GM18519 (cell line): ENCODE results near the gene PLCB2.

Experiments used
- ATAC-seq: cut with Tn5 transposase; IDR thresholded peaks from one replicate; pipeline ENCODE4 v1.9.1; 2021; ENCODE audit warnings: mild to moderate bottlenecking, moderate library complexity; ENCODE audit not compliant: unreplicated experiment, low FRiP score

Gene PLCB2

DNA sequence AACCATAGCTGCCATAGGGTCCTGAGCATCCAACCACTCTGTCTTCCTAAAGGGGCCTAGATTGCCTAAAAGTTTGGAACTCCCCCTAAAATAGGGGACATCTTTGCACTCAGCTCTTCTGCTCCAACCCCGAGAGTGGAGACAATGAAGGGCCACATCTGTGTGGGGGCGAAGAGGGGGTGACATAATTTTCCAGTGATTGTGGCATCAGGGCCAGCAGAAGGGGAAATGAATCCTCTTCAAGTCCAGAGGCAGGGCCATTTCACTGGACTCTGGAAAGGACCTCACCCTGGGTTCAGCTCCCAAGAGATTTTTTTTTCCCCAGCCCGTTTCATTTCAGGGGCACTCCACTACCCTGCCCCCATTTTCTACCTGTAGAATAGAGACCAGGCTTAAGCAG lies 20.2 kb downstream of the PLCB2 start:
- ATAC-seq, result no peak

DNA sequence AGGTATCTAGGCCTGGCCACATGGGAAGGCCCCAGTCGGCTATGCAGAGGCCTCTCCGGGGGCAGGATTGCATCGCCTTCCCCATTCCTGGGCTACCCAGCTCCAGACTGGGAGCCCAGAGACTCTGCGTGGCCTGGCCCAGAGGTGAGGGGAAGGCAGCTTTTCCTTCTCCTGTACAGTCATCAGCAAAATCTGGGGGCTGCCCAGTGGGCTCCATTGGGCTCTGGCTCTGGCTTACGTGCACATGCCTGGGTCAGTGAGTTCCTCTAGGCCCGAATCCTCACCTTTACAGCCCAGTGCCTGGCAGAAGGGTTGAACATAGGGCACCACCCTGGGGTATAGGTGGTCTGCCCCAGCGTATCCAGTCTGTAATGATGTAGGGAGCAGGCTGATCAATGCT lies 20.9 kb downstream of the PLCB2 start:
- ATAC-seq, result no peak

DNA sequence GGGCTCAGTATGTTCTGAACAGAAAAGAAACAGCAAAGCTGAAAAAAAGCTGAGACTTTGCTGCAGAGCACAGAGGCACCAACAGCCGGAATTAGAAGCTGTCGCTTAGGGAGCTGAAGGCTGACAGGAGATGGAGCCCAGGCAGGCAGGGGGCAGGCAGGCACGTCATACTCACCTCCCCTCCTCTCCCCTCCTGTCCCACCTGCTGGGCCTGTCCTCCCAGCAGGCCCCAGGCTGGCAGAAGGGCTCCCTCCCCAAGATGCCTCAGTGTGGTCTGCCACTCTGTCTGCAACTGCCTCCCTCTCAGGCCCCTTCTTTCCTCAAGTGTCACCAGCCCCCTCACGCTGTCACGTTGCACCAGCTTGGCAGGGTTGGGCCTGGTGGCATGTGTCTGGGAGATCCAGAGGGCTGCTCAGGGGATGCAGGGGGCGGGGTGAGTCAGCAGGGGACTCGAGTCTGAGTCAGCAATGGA lies 21.6 kb downstream of the PLCB2 start:
- no peak for ATAC-seq

DNA sequence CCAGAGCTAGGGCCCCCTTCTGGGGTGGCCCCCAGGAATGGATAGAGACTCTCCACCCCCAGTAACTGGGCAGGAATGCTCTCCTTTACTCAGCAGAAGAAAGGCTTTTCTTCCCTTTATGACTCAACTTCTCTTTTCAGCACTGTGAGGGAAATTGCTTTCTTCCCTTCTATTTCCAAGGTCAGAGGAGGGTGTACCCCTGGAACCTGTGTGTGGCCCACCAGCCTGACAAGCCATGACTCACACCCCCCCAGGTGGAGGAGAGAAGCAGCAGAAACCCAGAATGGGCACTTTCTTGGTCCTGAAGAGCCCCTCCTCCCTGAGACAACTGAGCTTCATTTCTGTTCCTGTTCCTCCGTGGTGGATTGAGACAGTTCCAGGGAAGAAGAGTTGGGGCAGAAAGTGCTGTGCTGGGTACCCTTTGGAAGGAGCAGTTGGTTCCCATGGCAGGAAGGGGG lies 22.2 kb downstream of the PLCB2 start:
- ATAC-seq, result no peak

DNA sequence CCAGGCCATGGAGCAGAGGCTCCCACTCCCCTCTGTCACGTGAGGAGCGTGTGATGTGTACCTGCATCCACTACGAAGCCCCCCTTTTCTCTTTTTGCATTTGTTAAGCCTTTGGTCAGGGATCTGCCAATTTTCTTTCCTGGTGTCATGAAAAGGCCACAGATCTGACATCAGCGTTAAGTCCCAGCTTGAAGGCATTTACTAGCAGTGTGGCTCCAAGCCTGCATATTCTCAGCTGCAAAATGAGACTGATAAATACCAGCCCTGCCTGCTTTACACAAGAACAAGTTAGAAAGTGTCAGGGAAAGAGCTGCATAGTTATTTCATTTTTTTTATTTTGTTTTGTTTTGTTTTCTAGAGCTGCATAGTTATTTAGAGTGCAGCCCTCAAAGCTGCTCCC lies 22.6 kb downstream of the PLCB2 start:
- no peak for ATAC-seq

DNA sequence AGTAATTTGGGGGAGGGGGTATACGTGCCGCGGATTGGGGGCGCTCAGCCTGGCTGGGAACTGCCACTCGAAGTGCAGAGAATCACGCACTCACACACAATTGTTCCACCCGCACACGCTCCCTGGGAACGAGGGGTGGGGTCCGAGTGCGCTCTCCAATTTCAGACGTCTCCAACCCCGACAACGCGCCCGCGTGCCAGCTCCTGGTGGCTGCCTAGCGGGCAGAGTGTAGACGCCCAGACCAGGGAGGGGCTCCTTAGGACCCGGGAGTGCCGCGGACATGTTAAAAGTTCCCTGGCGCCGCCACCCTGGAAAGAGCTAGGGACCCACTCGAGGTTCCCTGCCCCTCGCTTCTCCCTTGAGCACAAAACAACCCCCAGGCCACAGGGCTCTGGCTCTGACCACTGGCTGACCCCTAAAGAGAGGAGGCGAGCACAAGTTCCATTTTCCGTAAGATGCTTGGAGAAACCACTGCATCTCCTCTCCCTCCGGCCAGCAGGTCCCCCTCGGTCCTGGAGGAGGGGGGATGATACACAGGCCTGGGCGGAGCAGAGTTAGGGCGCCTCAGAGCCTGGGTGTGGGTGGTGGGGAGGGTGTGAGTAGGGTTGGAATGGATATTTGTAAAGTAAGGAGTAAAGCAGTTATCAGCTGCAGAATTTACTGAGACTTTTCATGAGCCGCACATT lies 24.0 kb downstream of the PLCB2 start:
- ATAC-seq, result no peak

DNA sequence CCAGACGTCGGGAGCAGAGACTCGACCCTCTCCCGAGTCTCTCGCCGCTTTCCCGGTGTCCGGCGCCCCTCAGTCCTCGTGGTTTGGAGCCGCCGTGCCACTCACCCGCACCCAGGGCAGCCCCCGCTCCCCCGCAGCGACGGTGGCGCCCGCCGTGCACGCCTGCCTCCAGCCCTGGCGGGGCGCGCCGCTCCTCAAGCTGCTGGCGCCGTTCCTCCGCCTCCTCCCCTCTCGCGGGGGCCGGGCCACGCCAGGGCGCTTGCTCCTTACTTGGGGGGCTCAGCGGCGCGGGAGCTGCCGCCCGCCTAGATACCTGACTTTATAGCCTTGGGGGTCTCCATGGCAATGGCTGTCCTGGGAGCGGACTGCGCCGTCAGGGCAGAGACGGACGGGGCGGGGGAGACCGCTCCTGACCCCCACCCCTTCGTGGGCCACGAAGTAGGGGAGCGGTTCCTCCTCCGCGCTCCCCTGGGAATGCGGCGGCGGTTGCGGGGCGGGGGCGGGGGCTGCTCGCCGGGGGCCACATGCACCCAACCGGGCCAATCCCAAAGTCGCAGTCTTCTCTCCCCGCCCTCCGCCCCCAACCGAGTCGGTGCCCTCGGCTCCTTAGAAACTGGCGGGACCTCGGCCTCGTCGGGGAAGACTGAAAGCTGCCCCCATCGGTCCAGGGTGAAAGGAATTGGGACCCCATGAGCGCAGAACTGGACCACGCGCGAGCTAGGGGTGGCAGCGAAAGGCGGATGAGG lies 24.7 kb downstream of the PLCB2 start, which contains the start of gene ANKRD63:
ANKRD63 (minus strand) TSS at position 196 of the 746 bp plus-strand sequence. CDS start 478 bp downstream, outside the sequence.
- ATAC-seq, result no peak

DNA sequence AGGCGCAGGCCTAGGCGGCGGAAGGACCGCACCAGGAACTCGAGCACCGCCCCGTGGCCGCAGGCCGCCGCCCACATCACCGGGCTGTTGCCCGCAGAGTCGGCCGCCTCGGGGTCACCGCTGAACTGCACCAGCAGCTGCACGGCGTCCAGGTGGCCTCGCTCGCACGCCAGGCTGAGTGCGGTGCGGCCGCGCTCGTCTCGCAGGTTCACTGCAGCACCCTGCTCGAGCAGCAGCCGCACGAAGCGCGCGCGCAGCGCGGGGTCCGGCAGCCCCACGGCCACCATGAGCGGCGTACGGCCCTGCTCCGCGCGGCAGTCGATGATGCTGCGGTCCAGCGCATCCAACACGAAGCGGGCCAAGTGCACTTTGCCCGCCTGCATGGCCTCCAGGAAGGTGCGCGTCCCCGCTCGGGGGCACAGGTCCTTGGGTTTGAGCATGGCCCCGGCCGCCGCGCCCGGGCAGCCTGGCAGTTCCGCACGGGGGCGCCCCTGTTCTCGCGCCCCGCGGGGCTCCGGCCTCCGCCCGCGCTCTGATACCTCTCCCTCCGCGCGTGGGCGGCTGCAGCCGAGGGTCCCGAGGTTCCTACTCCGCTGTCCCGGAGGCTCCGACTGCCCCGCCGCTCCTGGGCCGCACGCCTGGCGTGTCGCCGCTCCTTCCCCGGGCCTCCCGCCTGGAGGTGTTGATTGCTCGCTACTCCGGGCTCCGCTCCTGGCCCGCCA lies 25.4 kb downstream of the PLCB2 start:
- ATAC-seq, result no peak

DNA sequence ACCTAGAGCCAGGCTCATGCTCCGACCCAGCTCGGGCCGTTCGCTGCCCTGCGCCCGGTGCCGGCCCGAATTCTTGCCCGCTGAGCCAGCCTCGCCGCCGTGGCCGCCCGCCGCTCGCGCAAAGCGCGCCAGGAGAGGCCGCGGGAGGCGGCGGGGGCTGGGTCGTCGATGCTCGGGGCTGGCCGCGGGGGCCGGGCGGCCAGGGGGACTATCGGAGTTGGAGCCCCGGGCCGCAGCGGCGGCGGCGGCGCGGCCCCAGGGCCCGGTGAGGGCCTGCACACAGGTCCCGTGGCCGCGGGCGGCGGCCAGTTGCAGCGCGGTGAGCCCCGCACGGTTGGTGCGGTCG lies 26.0 kb downstream of the PLCB2 start:
- ATAC-seq, result no peak

DNA sequence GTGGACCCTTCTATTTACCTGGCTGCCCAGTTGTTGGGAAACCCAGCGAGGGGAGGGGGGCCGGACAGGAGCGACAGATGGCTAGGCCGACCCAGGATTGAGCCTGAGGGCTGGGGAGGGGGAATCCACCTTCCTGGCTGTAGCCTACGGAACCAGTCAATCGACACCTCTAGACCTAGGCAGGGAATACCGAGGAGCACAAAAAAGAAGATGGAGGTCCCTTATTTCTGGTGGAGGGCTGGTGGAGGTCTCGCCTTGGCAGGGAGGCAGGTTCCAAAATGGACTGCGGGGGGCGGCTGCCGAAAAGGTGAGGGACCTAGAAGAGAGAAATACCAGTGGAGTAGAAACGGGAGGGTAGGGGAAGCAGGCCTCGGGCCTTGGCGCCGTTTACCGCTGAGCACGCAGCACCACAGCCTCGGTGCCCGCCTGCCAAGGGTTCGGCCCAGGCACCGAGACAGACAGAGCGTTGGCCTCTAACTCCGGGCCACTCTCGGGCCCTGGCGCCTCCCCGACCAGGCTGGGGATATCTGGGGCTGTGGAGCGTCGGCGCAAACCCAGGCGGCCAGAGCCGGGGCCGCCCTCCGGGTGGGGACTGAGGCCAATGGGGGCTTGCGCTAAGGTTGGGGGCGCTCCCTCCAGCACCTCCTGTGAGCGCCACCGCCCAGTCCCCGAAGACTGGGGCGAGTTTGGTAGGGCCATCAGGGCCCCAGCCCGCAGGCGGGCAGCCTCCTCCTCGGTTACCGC lies 26.5 kb downstream of the PLCB2 start:
- ATAC-seq, result no peak

DNA sequence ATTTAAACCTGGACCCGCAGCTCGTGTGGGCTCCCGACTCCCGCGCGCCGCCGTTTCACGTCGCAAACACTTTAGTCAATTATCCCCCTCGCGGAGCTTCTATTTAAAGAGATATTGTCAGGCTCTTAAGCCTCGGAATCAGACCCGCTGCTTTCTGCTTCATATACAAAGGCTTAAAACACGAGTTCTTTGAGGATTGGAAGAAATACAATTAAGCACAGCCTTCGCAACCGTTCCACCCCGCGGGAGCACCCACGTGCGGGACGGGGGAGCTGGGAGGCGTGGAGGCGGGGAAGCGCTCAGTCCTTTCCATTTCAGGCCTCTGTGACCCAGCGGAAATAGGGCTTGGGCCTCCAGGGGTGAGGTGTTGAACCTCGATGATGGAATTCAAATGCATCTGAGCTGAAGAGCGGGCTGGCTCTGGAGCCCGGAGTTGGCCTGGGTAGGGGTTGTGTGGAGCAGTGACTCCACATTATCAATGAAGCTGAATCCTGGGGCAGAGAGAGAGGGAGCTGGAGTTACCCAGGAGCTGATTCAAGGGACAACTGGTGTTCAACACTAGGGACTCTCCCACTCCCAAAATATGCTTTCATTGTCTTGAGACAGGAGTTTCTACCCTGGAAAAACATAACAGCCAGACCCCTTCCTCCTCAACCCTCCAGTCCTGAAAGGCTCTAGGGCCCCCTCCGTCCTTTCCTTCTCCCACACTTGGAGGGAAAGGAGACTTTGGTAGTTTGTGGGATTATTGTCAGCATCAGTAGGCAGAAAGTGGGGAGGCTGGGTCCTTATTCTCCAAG lies 27.3 kb downstream of the PLCB2 start:
- no peak for ATAC-seq

DNA sequence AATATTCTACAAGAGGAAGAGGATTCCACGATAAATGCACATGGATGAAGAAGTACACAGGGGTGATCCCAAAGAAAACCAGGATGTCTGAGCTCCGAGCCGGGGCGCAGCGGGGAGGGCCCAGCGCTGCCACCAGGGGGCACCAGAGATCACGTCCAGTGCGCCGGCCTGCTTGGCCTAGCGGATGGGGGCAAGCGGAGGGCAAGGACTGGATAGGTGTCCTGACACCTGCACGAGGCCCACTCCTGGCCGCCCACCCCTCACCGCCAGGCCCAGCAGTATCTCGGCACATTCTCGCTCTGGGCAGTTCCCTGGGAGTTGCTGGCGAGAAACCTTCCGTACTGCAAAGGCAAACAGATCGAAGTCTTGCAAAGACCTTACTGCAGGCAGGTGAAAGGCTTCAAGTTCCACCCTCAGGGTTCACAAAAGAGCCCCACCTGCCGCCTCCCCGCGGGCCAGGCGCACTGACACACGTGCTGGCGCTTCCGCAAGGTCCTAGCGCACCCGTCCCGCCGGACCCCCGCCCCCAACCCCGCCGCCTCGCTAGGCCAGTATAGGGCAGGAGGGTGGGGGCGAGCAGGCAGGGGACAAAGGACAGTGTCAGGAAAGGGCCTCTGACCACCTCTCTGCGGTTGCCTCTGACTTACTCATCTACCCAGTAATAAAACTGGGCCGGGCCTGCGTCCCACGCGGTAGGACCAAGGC lies 28.1 kb downstream of the PLCB2 start:
- ATAC-seq, result no peak

DNA sequence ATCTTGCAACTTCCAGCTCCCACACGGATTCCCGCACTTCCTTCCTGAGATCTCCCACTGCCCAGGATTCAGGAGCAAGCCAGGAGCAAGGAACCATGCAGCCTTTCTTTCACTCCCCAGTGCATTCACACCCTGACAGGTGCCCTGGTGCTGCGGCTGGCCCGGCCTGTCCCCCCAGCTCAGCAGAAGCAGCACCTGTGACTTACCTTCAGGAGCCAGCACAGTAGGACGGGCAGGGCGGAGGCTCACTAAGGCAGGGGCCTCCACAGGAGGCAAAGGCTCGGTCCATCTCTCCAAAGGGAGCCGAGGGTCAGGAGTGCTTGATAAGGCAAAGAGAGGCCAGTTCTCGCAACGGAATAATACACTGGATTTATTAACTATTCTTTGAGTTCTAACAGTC lies 29.7 kb downstream of the PLCB2 start:
- ATAC-seq, result no peak

DNA sequence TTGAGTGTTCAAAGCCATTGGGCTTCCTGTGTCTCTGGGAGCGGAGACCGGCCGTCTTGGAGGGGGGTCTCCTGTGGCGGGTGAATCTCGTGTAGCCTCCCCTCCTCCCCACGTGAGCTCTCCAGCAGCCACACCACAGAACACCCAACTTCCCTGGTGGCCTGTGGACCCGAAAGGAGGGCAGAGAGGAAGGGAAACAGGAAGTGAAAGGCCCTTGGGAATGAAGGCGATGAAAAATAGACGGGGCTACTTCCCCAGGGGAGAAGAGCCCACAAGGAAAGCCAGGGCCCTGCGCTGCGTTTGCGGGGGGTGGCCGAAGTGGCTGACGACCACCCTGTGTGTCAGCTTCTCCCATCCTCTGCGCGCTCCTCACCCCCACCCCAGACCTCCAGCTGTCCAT lies 30.3 kb downstream of the PLCB2 start:
- ATAC-seq, result no peak

DNA sequence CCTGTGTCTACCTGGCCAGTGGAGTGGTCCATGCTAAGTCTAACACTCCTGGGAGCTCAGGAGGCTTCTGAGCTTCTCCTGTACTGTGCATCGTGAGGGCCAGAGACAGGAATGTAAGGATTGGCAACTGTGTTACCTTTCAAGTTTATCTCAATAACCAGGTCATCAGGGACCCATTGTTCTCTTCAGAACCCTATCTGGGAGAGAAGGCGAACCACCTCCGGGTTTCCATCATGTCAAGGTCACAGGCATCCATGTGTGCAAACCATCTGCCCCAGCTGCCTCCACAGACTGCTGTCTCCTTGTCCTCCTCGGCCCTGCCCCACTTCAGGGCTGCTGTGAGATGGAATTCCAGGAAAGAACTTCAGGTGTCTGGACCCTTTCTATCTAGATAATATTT lies 30.8 kb downstream of the PLCB2 start:
- ATAC-seq, result no peak

DNA sequence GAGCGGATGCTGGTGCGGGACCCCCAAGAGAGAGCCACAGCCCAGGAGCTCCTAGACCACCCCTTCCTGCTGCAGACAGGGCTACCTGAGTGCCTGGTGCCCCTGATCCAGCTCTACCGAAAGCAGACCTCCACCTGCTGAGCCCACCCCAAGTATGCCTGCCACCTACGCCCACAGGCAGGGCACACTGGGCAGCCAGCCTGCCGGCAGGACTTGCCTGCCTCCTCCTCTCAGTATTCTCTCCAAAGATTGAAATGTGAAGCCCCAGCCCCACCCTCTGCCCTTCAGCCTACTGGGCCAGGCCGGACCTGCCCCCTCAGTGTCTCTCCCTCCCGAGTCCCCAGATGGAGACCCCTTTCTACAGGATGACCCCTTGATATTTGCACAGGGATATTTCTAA lies 31.8 kb downstream of the PLCB2 start:
- no peak for ATAC-seq

DNA sequence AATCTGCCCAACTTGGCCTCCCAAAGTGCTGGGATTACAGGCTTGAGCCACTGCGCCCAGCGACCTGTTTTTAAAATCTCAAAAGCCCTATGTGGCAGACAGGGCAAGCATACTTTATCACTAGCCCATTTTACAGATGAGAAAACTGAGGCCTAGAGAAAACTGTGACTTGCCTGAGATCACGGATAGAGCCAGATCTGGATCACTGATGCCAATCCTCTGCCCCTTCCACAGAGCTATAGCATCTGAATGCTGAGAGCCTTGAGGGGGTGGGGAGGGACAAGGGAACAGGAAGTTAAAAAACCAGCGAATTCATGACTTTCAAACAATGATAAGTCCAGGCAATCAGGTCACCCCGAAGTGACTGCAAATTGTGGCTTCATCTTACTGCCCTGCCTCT lies 32.2 kb downstream of the PLCB2 start:
- ATAC-seq, result no peak

DNA sequence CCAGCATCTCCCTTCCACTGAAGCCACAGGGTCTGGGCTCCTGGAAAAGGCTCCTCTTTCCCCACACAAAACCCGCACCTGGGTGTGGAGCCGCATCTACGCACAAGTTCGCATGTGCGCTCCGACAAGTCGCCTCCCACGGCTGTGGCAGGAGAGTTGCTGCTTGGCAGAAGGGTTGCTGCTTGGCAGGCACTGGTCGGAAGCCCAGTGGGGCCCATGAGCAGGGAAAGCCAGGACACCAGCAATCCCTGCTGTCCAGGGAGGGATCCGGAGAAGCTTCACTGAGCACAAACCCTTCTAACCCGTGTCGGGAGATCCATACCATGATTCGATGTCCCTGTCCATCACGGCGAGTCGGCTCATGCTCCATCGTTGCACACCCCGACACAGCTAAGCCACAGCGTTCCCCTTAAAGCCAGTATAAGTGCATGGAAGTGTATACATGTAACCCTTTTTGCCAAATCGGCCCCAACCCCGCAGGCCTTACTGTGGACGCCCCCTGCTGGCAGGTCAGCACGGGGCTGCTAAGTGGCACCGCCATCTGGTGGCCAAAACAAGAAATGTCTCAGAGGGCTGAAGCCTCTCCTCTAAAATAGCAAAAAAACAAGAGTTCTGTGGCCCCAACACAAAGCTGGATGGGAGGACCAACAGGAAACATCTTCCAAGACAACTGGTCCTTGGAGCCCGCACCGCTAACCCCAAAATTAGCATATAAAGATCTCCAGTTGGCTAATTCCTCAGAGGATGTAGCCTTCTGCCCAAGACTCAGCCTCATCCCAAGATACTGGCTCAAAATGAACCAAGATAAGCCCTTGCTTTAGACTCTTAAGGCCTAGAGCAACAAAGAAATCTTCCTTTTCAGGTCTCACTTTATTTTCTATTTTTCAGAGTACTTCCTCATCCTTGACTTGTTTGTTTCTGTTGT lies 33.1 kb downstream of the PLCB2 start:
- no peak for ATAC-seq
